DMS79 (cell line): ENCODE data around the gene ABCB8.
"Not testable (repeated sequence)": the region's sequence is repeated elsewhere in the genome, so short reads cannot be mapped to it uniquely, and the experiment has no call there.

Source experiments
- DNase-seq: peaks from one replicate; lab custom pipeline; 2025; lab: John Stamatoyannopoulos, UW

ABCB8 gene

DNA sequence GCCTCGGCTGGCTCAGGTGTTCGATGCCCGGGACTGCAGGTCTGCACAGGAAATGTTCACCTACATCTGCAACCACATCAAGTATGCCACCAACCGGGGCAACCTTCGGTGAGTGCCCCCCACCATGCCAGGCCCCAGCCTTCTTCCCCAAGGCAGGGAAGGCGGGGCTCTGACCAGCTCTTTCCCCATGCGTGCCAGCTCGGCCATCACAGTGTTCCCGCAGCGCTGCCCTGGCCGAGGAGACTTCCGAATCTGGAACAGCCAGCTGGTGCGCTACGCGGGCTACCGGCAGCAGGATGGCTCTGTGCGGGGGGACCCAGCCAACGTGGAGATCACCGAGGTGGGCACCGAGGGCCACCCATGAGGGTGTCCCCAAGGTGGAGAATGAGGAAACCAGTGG lies 29.9 kb upstream of the ABCB8 start:
- DNase-seq = no peak

- DNase-seq = no peak
Measured at GRCh38 chr7:150999001-150999400, 29.2 kb upstream of the ABCB8 start.

- no peak for DNase-seq
Measured at GRCh38 chr7:150999497-151000230, 28.6 kb upstream of the ABCB8 start.

DNA sequence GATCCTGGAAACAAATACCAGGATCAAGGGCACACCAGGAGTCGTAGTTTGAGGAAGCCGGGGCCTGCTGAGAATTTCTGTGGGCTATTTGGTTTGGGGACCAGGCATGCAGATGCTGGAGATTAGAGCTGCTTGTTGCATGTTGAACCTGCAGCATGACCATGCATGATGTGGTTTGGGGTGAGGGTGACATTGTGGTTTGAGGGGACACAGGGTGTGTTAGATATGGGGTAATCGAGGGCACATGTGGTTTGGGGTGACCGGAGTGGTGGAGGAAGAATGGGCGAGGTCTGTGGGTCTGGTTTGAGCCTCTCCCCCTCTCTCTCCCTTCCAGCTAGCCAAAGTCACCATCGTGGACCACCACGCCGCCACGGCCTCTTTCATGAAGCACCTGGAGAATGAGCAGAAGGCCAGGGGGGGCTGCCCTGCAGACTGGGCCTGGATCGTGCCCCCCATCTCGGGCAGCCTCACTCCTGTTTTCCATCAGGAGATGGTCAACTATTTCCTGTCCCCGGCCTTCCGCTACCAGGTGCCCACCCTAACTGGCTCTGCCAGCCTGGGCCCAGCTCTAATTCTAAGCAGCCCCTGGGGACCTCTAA lies 27.3 kb upstream of the ABCB8 start:
- no peak for DNase-seq

- no peak for DNase-seq
Measured at GRCh38 chr7:151001546-151001945, 26.7 kb upstream of the ABCB8 start.

- DNase-seq = no peak
Measured at GRCh38 chr7:151003572-151003971, 24.7 kb upstream of the ABCB8 start.

DNA sequence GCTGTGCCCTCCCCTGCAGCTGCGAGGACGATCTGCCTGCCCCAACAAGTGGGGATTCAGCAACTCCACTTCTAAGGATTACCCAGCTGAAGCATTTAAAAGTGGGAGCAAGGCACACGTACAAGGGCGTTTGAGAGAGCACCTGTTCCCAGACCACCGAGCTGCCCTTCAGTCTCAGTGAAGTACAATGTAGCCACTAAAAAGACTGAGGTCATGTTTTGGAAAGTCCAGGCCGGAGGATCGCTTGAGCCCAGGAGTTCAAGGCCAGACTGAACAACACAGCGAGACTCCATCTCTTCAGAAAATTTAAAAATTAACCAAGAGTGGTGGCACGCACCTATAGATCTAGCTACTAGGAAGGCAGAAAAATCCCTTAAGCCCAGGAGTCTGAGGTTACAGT lies 22.7 kb upstream of the ABCB8 start:
- no peak for DNase-seq

DNA sequence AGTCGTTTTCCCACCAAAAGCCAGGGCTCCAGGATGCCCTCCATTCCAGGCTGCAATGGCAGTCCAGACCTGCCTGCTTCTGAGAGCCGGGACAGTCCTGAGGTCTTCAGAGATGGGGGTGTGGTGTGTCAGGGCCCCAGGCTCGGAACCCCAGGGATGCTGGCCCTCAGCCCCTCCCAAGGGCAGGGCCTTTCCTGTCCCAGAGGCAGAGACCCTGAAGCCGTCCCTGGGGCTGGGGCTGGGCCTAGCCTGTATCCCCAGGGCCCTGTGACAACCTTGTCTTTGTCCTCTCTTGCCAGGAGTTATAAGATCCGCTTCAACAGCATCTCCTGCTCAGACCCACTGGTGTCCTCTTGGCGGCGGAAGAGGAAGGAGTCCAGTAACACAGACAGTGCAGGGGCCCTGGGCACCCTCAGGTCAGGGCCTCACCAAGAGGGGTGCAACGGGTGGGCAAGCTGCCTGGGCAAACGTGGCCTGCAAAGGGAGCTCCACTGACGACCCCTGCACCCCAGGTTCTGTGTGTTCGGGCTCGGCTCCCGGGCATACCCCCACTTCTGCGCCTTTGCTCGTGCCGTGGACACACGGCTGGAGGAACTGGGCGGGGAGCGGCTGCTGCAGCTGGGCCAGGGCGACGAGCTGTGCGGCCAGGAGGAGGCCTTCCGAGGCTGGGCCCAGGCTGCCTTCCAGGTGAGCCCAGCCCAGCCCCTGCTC lies 21.5 kb upstream of the ABCB8 start:
- DNase-seq = no peak

GRCh38 chr7:151007469-151007898 lies 20.8 kb upstream of the ABCB8 start:
- DNase-seq = no peak

DNA sequence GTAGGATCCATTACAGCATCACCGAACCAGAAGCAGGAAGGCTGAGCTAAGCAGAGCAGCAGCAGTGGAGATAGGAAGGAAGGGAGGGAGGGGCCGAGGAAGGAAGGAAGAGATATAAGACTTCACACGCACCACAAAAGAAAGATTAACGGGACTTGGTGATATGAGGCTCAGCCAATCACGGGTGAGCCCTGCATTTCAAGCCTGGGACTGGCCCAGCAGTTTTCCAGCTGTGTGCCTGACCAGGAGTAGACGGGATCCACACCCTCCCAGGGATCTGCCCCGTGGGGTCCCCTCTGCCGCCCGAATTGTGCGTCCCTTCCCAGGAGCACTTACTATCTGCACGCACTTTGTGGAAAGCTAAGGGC lies 20.1 kb upstream of the ABCB8 start:
- no peak for DNase-seq

DNA sequence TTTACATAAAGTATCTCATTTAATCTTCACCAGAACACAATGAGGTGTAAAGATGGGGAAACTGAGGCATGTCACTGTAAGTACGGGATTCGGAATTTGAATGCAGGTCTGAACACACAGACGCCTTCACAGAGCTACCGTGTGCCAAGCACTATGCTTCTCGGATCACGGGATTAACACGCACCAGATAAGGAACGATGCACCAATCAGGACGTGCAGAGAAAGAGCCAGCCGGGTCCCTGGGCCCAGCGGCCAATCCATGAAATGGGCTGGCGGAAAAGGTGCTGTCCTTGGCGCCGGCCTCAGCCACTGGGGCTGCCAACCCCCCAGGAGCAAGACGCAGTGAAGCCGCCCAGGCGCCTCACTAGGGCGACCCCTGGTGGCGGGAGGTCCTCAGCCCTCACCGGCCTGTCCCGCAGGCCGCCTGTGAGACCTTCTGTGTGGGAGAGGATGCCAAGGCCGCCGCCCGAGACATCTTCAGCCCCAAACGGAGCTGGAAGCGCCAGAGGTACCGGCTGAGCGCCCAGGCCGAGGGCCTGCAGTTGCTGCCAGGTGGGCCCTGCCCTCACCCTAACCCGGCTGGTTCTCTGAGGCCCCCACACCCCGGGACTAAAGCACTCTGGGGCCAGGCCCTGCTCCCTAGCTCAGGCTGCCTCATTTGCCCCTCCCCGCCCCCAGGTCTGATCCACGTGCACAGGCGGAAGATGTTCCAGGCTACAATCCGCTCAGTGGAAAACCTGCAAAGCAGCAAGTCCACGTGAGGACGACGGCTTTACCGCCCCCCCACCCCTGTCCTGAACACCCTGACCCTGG lies 19.5 kb upstream of the ABCB8 start:
- no peak for DNase-seq

DNA sequence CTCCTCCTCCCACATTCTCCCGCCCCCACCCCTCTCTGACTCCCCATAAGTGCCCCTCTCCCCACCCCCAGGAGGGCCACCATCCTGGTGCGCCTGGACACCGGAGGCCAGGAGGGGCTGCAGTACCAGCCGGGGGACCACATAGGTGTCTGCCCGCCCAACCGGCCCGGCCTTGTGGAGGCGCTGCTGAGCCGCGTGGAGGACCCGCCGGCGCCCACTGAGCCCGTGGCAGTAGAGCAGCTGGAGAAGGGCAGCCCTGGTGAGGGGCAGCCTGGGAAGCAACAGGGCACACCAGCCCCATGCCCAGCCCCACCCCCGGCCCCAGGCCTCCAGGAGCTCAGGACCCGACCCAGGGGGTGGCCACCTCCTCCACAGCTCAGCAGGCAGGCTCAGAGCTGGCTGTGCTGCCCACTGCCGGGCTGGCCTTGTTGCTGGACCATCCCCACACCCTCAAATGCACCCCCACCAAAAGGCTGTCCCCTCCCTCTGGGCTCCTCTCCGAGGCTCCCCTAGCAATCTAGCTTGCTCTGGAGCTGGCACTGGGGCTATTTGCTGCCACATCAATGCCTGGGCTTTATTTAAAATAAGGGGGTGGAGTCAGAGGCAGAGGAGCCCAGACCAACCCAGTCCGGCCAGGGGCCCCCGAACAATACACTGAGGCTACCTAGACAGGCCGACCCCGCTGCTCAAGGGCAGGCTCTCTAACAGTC lies 18.8 kb upstream of the ABCB8 start:
- no peak for DNase-seq

GRCh38 chr7:151010037-151010306 lies 18.3 kb upstream of the ABCB8 start:
- no peak for DNase-seq

DNA sequence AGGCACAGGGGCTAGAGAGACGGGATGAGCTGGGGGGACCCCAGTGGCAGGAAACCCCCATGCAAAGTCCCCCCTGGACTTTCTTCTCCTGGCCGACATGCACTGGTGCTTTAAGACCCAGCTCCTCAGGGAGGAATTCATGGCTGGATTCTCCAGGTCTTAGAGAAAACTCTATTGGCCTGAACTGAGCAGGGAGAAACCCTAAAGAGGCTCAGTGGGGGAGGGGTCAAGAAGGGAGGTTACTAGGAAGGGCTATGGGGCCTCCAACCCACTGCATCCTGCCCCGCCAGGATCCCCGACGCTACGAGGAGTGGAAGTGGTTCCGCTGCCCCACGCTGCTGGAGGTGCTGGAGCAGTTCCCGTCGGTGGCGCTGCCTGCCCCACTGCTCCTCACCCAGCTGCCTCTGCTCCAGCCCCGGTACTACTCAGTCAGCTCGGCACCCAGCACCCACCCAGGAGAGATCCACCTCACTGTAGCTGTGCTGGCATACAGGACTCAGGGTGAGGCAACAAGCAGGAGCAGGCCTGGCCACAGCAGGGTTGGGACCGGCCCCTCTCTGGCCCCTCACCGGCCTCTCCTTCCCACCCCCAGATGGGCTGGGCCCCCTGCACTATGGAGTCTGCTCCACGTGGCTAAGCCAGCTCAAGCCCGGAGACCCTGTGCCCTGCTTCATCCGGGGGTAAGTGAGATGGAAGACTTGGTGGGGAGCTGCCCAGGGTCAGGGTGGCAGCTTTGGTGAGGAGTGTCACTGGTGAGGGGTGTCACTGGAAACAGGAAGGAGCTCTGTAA lies 17.7 kb upstream of the ABCB8 start:
- DNase-seq = no peak

- DNase-seq = no peak
Measured at GRCh38 chr7:151011097-151011409, 17.2 kb upstream of the ABCB8 start.

DNA sequence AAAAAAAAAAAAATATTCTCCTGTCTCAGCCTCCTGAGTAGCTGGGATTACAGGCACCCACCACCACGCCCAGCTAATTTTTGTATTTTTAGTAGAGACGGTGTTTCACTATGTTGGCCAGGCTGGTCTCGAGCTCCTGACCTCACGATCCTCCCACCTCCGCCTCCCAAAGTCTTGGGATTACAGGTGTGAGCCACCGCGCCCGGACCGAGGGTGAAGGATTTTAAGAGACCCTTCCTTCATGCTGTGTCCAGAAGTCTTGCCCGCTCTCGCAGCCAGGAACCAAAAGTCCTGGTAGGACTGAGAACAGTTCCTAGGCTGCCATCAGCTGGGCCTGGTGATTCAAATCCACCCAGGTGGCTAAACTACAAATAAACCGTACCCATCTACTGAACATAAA lies 16.6 kb upstream of the ABCB8 start:
- DNase-seq = not testable (repeated sequence)

GRCh38 chr7:151012031-151012692 lies 16.1 kb upstream of the ABCB8 start:
- no peak for DNase-seq

GRCh38 chr7:151012911-151013347 lies 15.3 kb upstream of the ABCB8 start:
- DNase-seq = no peak

GRCh38 chr7:151013356-151013732 lies 14.9 kb upstream of the ABCB8 start:
- no peak for DNase-seq

GRCh38 chr7:151013733-151014497 lies 14.3 kb upstream of the ABCB8 start:
- no peak for DNase-seq
